Measurements from ENCODE around the gene MAGI3. TPM values are rescaled to one million over a fixed set of nuclear protein-coding genes. Genes with fewer than 3 reads are reported as not detected.
"Not testable (repeated sequence)": the region's sequence is repeated elsewhere in the genome, so short reads cannot be mapped to it uniquely, and the experiment has no call there.

The MAGI3 gene
- total RNA-seq, 1 donor from 2014 or later: 7.0 TPM

DNA sequence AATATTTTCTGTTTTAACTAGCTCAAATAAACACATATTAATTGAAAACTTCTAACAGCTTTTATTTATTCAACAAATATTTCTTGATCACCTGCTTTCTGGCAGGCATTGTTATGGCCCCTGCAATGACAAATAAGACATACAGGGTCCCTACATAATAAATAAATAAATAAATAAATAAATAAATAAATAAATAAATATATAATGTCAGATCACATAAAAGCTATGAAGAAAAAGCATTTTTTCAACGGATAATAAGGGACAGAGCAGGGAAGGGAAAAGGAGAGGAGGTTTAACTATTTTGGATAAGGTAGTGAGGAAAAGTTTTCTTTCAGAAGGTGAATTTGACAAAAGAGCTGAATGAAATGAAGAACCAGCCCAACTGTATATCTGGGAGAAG is 115.0 kb downstream of the MAGI3 start:
- H3K9me3 Mint-ChIP-seq (ENCODE audit: unreplicated experiment): peaks cover 3% of the 10 kb centered on the region
- DNase-seq (ENCODE audit: extremely low spot score, unreplicated experiment): no peak
- H3K4me1 Mint-ChIP-seq (ENCODE audit: unreplicated experiment): no peaks in the 10 kb centered on the region
- no peak overlapping the region for H3K27ac Mint-ChIP-seq (ENCODE audit: unreplicated experiment)
- no peaks in the 10 kb centered on the region for H3K36me3 Mint-ChIP-seq (ENCODE audit: unreplicated experiment)
- H3K27me3 Mint-ChIP-seq (ENCODE audit: unreplicated experiment): no peaks in the 10 kb centered on the region
- TF ChIP-seq, protein P1, sequence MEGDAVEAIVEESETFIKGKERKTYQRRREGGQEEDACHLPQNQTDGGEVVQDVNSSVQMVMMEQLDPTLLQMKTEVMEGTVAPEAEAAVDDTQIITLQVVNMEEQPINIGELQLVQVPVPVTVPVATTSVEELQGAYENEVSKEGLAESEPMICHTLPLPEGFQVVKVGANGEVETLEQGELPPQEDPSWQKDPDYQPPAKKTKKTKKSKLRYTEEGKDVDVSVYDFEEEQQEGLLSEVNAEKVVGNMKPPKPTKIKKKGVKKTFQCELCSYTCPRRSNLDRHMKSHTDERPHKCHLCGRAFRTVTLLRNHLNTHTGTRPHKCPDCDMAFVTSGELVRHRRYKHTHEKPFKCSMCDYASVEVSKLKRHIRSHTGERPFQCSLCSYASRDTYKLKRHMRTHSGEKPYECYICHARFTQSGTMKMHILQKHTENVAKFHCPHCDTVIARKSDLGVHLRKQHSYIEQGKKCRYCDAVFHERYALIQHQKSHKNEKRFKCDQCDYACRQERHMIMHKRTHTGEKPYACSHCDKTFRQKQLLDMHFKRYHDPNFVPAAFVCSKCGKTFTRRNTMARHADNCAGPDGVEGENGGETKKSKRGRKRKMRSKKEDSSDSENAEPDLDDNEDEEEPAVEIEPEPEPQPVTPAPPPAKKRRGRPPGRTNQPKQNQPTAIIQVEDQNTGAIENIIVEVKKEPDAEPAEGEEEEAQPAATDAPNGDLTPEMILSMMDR (IDR thresholded peaks at IDR 0.05): no peak
- no peak overlapping the region for H3K4me3 Mint-ChIP-seq (ENCODE audit: unreplicated experiment)

DNA sequence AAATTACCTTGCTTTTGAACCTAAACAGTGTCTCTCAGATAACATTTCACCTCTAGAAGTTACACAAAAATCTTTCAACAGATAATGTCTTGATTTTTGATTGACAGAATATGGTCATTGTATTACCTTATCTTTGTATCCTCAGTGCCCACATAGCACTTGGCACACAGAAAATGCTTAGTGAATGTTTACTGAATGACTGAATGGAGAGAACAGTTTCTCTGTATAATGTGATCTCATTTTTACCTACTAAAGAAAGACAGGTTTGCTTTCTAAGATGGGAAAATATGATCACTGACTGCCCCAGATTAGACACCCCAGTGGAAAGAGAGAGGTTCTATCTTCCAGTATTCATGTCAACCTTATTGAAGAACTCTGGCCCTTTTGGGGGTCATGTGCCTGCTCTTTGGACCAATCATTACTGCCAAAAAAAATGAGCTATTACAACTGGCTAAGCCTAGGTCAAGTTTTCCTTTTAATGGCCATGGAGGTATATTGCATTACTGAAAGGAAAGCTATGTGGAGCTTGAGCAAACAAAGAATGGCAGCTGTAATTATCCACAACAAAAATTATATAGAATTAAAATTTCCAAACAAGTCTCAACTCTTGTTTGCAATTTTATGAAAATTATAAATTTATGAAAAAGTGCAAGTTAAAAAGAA is 117.4 kb downstream of the MAGI3 start:
- TF ChIP-seq, protein P1 (IDR thresholded peaks at IDR 0.05): no peak
- Mint-ChIP-seq H3K9me3 (ENCODE audit: unreplicated experiment) (peaks cover 20% of the 10 kb centered on the region), H3K36me3 (ENCODE audit: unreplicated experiment) (no peaks in the 10 kb centered on the region), H3K4me1 (ENCODE audit: unreplicated experiment) (no peaks in the 10 kb centered on the region), H3K4me3 (ENCODE audit: unreplicated experiment) (no peak overlapping the region), H3K27me3 (ENCODE audit: unreplicated experiment) (no peaks in the 10 kb centered on the region), H3K27ac (ENCODE audit: unreplicated experiment) (no peak overlapping the region)
- no peak for DNase-seq (ENCODE audit: extremely low spot score, unreplicated experiment)

DNA sequence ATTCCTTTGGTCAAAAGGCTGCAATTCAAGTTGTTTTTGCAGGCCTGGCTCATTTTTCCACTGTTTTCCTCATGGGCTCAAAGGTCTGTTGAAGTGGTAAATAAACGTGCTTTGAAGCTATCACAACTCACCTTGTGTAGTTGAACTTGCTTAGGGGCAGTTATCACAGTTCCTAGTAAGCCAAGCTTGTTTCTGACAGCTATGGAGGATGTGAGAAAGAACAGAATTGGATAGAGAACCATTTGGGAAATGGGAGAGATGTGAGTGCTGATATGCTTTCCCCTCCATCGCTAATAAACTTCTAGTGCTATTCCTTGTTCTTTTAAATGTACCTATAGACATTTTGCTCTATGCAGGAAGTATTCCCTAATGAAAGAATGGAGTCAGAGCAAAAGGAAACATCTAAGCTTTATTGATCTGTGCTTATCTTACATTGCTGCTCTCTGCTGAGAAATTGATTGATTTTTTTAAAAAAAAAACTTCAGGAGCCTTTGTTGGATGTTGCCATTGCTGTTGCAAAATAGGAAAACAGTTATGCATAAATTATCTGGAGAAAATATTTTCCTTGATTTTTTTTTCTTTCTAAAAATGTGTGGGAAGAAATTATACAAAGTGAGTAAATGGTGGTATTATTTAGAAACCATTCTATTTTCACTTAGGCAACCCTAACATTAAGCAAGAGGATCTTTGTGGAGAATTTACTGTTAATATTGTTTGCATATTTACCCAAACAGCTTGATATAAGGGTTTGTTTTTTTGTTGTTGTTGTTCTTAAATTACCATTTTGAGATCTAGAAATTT is 118.2 kb downstream of the MAGI3 start:
- H3K36me3 Mint-ChIP-seq (ENCODE audit: unreplicated experiment): no peaks in the 10 kb centered on the region
- H3K9me3 Mint-ChIP-seq (ENCODE audit: unreplicated experiment): peaks cover 20% of the 10 kb centered on the region
- no peaks in the 10 kb centered on the region for H3K27me3 Mint-ChIP-seq (ENCODE audit: unreplicated experiment)
- no peak for DNase-seq (ENCODE audit: extremely low spot score, unreplicated experiment)
- no peak overlapping the region for H3K27ac Mint-ChIP-seq (ENCODE audit: unreplicated experiment)
- TF ChIP-seq, protein P1 (IDR thresholded peaks at IDR 0.05): no peak
- no peak overlapping the region for H3K4me3 Mint-ChIP-seq (ENCODE audit: unreplicated experiment)
- no peaks in the 10 kb centered on the region for H3K4me1 Mint-ChIP-seq (ENCODE audit: unreplicated experiment)

DNA sequence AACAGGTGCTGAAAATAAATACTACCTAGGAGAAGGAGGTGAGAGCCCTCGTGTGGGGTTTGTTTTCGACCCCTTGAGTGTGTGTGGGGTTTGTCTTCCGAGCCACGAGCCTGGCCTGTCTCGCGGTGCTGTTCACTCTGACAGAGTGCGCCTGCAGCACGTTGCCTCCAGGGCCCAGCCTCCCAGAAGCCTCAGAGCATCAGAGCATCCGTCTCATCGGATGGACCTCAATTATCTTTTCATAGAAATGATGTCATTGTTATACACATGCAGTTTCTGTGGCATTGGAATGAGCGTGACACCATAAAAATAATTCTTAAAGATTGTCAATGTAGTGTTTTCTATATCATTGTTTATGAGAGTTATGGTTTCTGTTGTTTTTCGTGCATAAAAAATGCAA is 119.5 kb downstream of the MAGI3 start:
- H3K36me3 Mint-ChIP-seq (ENCODE audit: unreplicated experiment); H3K27ac Mint-ChIP-seq (ENCODE audit: unreplicated experiment); H3K4me1 Mint-ChIP-seq (ENCODE audit: unreplicated experiment); DNase-seq (ENCODE audit: extremely low spot score, unreplicated experiment); H3K27me3 Mint-ChIP-seq (ENCODE audit: unreplicated experiment); H3K4me3 Mint-ChIP-seq (ENCODE audit: unreplicated experiment): not testable (repeated sequence)
- peaks cover 20% of the 10 kb centered on the region for H3K9me3 Mint-ChIP-seq (ENCODE audit: unreplicated experiment)

DNA sequence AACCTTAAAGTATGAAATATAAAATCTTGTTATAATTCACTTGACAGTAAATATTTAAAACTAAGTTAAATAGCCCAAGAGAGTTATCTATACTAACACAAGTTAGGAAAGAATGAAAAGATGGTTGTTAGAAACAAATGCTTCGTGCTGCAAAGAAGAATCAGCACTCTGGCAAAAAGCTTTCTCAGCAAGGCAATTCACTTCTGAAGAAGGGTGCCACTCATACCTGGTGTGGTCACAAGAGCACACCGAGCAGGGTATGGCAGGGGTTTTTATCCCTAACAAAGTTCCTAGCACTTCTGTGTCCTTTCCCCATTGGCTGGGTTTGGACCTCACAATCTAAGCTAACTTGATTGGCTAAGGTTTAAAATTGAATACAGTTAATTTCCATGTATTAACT is 121.0 kb downstream of the MAGI3 start:
- TF ChIP-seq, protein P1 (IDR thresholded peaks at IDR 0.05): no peak

More for the DNA sequence above, 121.0 kb downstream of the MAGI3 start:
- no peak overlapping the region for H3K4me3 Mint-ChIP-seq (ENCODE audit: unreplicated experiment)
- H3K27me3 Mint-ChIP-seq (ENCODE audit: unreplicated experiment): no peaks in the 10 kb centered on the region
- H3K4me1 Mint-ChIP-seq (ENCODE audit: unreplicated experiment): peaks cover 8% of the 10 kb centered on the region
- H3K9me3 Mint-ChIP-seq (ENCODE audit: unreplicated experiment): peaks cover 20% of the 10 kb centered on the region
- DNase-seq (ENCODE audit: extremely low spot score, unreplicated experiment): no peak
- H3K27ac Mint-ChIP-seq (ENCODE audit: unreplicated experiment): no peak overlapping the region
- H3K36me3 Mint-ChIP-seq (ENCODE audit: unreplicated experiment): no peaks in the 10 kb centered on the region
